IMR-90 (cell line): ENCODE results near the gene DEFB119. TPM values are rescaled to one million over a fixed set of nuclear protein-coding genes. Genes with fewer than 3 reads are reported as not detected.
"Not testable (repeated sequence)": the region's sequence is repeated elsewhere in the genome, so short reads cannot be mapped to it uniquely, and the experiment has no call there.

Experiments used
- ATAC-seq: fragments of 200-7000 bp; cut with Tn5 transposase; 2 replicates; pipeline ENCODE4 v1.9.1; 2020; ENCODE audit warnings: low read depth, mild to moderate bottlenecking, moderate library complexity
- BruUV-seq: library from RNA; stranded (reverse); fragments of 400-500 nt; replicated peaks from 2 replicates; lab custom pipeline; 2021; lab: Mats Ljungman, UMichigan
- CTCF ChIA-PET: fragments of 300-600 bp; formaldehyde crosslinking; extraction: SDS; loops from one replicate; lab custom pipeline; 2021; ENCODE audit warnings: antibody characterized with exemption; lab: Yijun Ruan, JAX
- POLR2A ChIA-PET: fragments of 300-600 bp; sonication (Branson Sonifier 250); formaldehyde crosslinking; loops from one replicate; lab custom pipeline; 2022; ENCODE audit warnings: antibody characterized with exemption; ENCODE audit not compliant: unreplicated experiment; lab: Charles Lee
- DNase-seq: peaks from one replicate; pipeline ENCODE4 v3.0.0; 2013
- H2AFZ ChIP-seq: replicated peaks from 2 replicates; pipeline ENCODE3; 2013; ENCODE audit warnings: low read length, mild to moderate bottlenecking; ENCODE audit not compliant: poor library complexity
- H2AK5ac ChIP-seq: 2 replicates; pipeline ENCODE4 v1.6.1; 2013; ENCODE audit warnings: low read depth, low read length, inconsistent platforms
- H2AK9ac ChIP-seq: replicated peaks from 2 replicates; pipeline ENCODE3; 2013; ENCODE audit warnings: mild to moderate bottlenecking, low read depth, low read length, moderate library complexity; ENCODE audit not compliant: poor library complexity
- H2BK120ac ChIP-seq: 2 replicates; pipeline ENCODE4 v1.6.1; 2013; ENCODE audit warnings: low read depth, low read length, inconsistent platforms
- H2BK15ac ChIP-seq: 3 replicates; pipeline ENCODE4 v1.6.1; 2013; ENCODE audit warnings: low read depth, low read length, inconsistent platforms
- H2BK20ac ChIP-seq: 2 replicates; pipeline ENCODE4 v1.6.1; 2013; ENCODE audit warnings: low read depth, mild to moderate bottlenecking, inconsistent platforms, low read length, moderate library complexity
- H2BK5ac ChIP-seq: 2 replicates; pipeline ENCODE4 v1.6.1; 2013; ENCODE audit warnings: mild to moderate bottlenecking, low read depth, low read length, inconsistent platforms; ENCODE audit not compliant: poor library complexity, severe bottlenecking
- H3K14ac ChIP-seq: replicated peaks from 2 replicates; pipeline ENCODE4 v1.6.1; 2013; ENCODE audit warnings: low read depth, low read length, inconsistent platforms
- H3K18ac ChIP-seq: 2 replicates; pipeline ENCODE4 v1.6.1; 2013; ENCODE audit warnings: low read depth, low read length, control low read depth
- H3K23ac ChIP-seq: 2 replicates; pipeline ENCODE4 v1.6.1; 2013; ENCODE audit warnings: low read depth, low read length, inconsistent platforms
- H3K27ac ChIP-seq: 2 replicates; pipeline ENCODE4 v1.5.1; 2013; ENCODE audit warnings: mild to moderate bottlenecking, control low read depth, low read length; ENCODE audit not compliant: insufficient read depth
- H3K27me3 ChIP-seq: 2 replicates; pipeline ENCODE4 v1.6.1; 2013; ENCODE audit warnings: low read length; ENCODE audit not compliant: control insufficient read depth, insufficient read depth
- H3K36me3 ChIP-seq: 2 replicates; pipeline ENCODE4 v1.6.1; 2013; ENCODE audit warnings: low read length, mixed read lengths; ENCODE audit not compliant: control insufficient read depth, insufficient read depth
- H3K4ac ChIP-seq: 2 replicates; pipeline ENCODE4 v1.6.1; 2013; ENCODE audit warnings: low read depth, low read length, inconsistent platforms
- H3K4me1 ChIP-seq: 2 replicates; pipeline ENCODE4 v1.6.1; 2013; ENCODE audit warnings: low read length, mixed read lengths; ENCODE audit not compliant: control insufficient read depth, insufficient read depth
- H3K4me2 ChIP-seq: 2 replicates; pipeline ENCODE4 v1.6.1; 2013; ENCODE audit warnings: low read depth, mild to moderate bottlenecking, control low read depth, low read length, moderate library complexity
- H3K4me3 ChIP-seq: 2 replicates; pipeline ENCODE4 v1.5.1; 2013; ENCODE audit warnings: low read depth, mild to moderate bottlenecking, control low read depth, low read length, moderate library complexity; ENCODE audit not compliant: insufficient read depth
- H3K56ac ChIP-seq: 2 replicates; pipeline ENCODE4 v1.6.1; 2013; ENCODE audit warnings: low read length, inconsistent platforms; ENCODE audit not compliant: insufficient read depth; ENCODE audit errors: extremely low read depth
- H3K79me1 ChIP-seq, 2 experiments: 2 replicates each; pipeline ENCODE4 v1.6.1; 2013; ENCODE audit warnings: low read length in 2 of 2, inconsistent platforms in 1 of 2, low read depth in 1 of 2
- H3K9ac ChIP-seq: 2 replicates; pipeline ENCODE4 v1.6.1; 2013; ENCODE audit warnings: low read depth, low read length, control low read depth
- H3K9me1 ChIP-seq: 2 replicates; pipeline ENCODE4 v1.6.1; 2013; ENCODE audit warnings: low read length, inconsistent platforms; ENCODE audit not compliant: insufficient read depth
- H3K9me3 ChIP-seq: 2 replicates; pipeline ENCODE4 v1.6.1; 2013; ENCODE audit warnings: low read length; ENCODE audit not compliant: control insufficient read depth, insufficient read depth
- H4K20me1 ChIP-seq: 2 replicates; pipeline ENCODE4 v1.6.1; 2013; ENCODE audit warnings: low read length, inconsistent platforms; ENCODE audit not compliant: insufficient read depth
- H4K5ac ChIP-seq: 2 replicates; pipeline ENCODE4 v1.6.1; 2013; ENCODE audit warnings: mild to moderate bottlenecking, low read depth, low read length, control low read depth
- H4K8ac ChIP-seq, 2 experiments: 2 replicates each; pipeline ENCODE4 v1.6.1; 2013; ENCODE audit warnings: low read depth in 2 of 2, low read length in 2 of 2, control low read depth in 1 of 2, inconsistent platforms in 1 of 2
- H4K91ac ChIP-seq: 2 replicates; pipeline ENCODE4 v1.6.1; 2013; ENCODE audit warnings: low read depth, low read length, inconsistent platforms; ENCODE audit not compliant: insufficient read depth
- WGBS, 2 experiments: methylation state at CpG; one replicate each; pipeline versions ENCODE4 v1.1.5 to v1.1.7; 2013; ENCODE audit warnings: missing lambda C conversion rate in 2 of 2; ENCODE audit not compliant: insufficient read length in 1 of 2; ENCODE audit errors: extremely low coverage in 2 of 2; 5-methylcytosine and 5-hydroxymethylcytosine counted together
- dilution Hi-C: fragments of 300-500 bp; cut with HindIII; formaldehyde crosslinking; loops from one replicate; pipeline ENCODE4 v1.14.3; 2018; ENCODE audit warnings: low sequenced_read_pairs; ENCODE audit not compliant: unreplicated experiment
- in situ Hi-C: fragments of 300-500 bp; cut with MboI; formaldehyde crosslinking; loops from 3 replicates; pipeline ENCODE4 v1.14.3; 2019; ENCODE audit warnings: low sequenced_read_pairs, inconsistent platforms, mixed read lengths
- intact Hi-C: fragments of 100-400 bp; cut with micrococcal nuclease; formaldehyde crosslinking; loops from 2 replicates; pipeline ENCODE4 v1.10.0; 2022
- polyA plus RNA-seq, 3 experiments: library from polyadenylated mRNA; depleted of rRNA; stranded (reverse); fragments of >200 nt; gene quantifications; 2 replicates each; pipeline ENCODE4 v1.2.3, GENCODE V29; 2012; ENCODE audit warnings: low replicate concordance in 1 of 3
- total RNA-seq: library from RNA; depleted of rRNA; stranded (reverse); fragments of >200 nt; gene quantifications from 2 replicates; pipeline ENCODE4 v1.2.3, GENCODE V29; 2012

Gene DEFB119
- total and polyA plus RNA-seq, 2 of the 4 experiments (the other 2 are of a cell fraction): not detected

- H3K4me2 ChIP-seq, H4K8ac ChIP-seq, H3K4me1 ChIP-seq, H2AK5ac ChIP-seq, H3K9me3 ChIP-seq, H2AFZ ChIP-seq, H3K23ac ChIP-seq, CTCF ChIA-PET, H3K36me3 ChIP-seq, in situ Hi-C loops, dilution Hi-C loops, intact Hi-C loops, H2BK15ac ChIP-seq, H2AK9ac ChIP-seq, H4K20me1 ChIP-seq, H3K18ac ChIP-seq, ATAC-seq, H3K9ac ChIP-seq, H2BK120ac ChIP-seq, H3K27me3 ChIP-seq, H3K9me1 ChIP-seq, BruUV-seq, H3K14ac ChIP-seq, H2BK20ac ChIP-seq, H3K4me3 ChIP-seq, H3K4ac ChIP-seq, H4K5ac ChIP-seq, H3K79me1 ChIP-seq, DNase-seq, H4K91ac ChIP-seq, H2BK5ac ChIP-seq, H3K56ac ChIP-seq, POLR2A ChIA-PET, H3K27ac ChIP-seq: not testable (repeated sequence)
- 62% methylated on average over 2 of the region's 5 CpGs; no CpG with 5 or more reads in 1 of the 2 experiments for WGBS, 2 experiments
Observed at GRCh38 chr20:31364272-31364671, 26.1 kb downstream of the DEFB119 start.
